ENCODE measurements around the gene LRRC45.

DNA sequence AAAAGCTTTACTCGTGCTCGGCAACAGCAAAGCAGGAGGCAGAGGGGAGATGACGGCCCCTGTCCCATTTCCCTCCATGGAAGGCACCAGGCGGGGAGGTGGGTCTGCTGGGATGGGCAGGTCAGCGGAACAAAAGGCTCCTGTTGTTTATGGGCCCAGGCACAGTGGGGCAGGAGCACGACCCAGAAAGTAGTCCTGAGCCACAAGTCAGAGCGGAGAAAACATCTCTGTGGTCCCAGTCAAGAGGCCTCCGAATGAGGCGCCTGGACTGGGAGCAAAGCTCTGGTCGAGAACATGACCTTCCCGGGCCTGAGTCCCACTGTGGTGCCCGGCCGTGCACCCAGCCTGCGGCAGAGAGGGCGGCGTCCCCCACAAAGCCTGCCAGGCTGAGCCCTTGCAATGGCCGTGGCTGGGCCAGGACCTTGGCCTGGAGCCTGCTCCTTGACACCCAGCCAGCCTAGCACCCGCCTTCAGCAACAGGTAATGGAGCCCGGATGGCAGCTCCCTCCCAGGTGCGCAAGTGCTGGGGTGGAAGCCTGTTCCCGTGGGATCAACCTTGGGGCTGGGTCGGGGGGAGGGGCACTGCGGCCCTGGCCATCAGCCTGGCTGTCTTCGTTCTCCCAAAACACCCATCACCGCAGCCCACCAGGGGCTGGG is 24.9 kb downstream of the LRRC45 start:
- TF ChIP-seq, protein P1, sequence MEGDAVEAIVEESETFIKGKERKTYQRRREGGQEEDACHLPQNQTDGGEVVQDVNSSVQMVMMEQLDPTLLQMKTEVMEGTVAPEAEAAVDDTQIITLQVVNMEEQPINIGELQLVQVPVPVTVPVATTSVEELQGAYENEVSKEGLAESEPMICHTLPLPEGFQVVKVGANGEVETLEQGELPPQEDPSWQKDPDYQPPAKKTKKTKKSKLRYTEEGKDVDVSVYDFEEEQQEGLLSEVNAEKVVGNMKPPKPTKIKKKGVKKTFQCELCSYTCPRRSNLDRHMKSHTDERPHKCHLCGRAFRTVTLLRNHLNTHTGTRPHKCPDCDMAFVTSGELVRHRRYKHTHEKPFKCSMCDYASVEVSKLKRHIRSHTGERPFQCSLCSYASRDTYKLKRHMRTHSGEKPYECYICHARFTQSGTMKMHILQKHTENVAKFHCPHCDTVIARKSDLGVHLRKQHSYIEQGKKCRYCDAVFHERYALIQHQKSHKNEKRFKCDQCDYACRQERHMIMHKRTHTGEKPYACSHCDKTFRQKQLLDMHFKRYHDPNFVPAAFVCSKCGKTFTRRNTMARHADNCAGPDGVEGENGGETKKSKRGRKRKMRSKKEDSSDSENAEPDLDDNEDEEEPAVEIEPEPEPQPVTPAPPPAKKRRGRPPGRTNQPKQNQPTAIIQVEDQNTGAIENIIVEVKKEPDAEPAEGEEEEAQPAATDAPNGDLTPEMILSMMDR (IDR thresholded peaks at IDR 0.05), result no peak
- no peak for TF ChIP-seq POLR2A (IDR thresholded peaks at IDR 0.05)

Data from uterus (tissue), 2 donors.